ENCODE measurements around the gene ETS2. TPM values are rescaled to one million over a fixed set of nuclear protein-coding genes. Genes with fewer than 3 reads are reported as not detected.

The ETS2 gene
- total RNA-seq, 1 donor from 2014 or later, result 22.4 TPM

DNA sequence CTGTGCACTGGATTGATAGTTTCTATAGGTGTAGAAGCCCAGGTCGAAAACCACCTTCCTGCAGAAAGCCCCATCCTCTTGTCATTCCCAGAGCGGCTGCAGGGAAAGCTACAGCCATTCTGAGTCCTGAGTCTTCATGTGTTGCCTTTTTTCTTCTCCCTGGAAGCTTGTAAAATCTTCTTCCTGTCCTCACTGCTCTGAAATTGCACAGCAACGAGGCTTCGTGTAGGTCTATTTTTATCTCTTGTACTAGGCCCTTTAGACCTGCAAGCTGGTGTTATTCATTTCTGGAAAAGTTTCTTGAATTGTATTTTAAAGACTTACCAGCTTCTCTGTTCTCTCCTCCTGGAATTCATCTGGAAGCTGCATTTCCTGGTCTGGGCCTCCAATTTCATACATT is 44.2 kb upstream of the ETS2 start:
- Histone ChIP-seq H3F3A (ENCODE audit: low read depth) (peaks cover 10% of the 10 kb centered on the region), H2AFZ (replicated peaks) (no peak overlapping the region), H3K27ac (no peak overlapping the region), H3K9me3 (ENCODE audit: low read depth) (no peaks in the 10 kb centered on the region), H3K4me1 (peaks cover 10% of the 10 kb centered on the region), H3K36me3 (no peaks in the 10 kb centered on the region), H3K79me2 (ENCODE audit: low read depth) (no peaks in the 10 kb centered on the region), H4K20me1 (ENCODE audit: low read depth) (no peaks in the 10 kb centered on the region), H3K4me3 (no peak overlapping the region), H3K27me3 (peaks cover 6% of the 10 kb centered on the region), H3K4me2 (no peak overlapping the region), H3K9ac (no peak overlapping the region)
- H3K36me3 Mint-ChIP-seq, result peaks cover 1% of the 10 kb centered on the region
- H3K4me1 Mint-ChIP-seq, result peaks cover 12% of the 10 kb centered on the region
- peaks cover 13% of the 10 kb centered on the region for H3K9me3 Mint-ChIP-seq
- peak overlapping the region; percentile 50 for H3K4me3 Mint-ChIP-seq
- peaks cover 7% of the 10 kb centered on the region for H3K27me3 Mint-ChIP-seq (ENCODE audit: insufficient read depth, low read depth)
- peak overlapping the region; percentile 54 for H3K27ac Mint-ChIP-seq
- no peak for TF ChIP-seq EZH2phosphoT487 (IDR thresholded peaks at IDR 0.05)
- TF ChIP-seq EZH2 (IDR thresholded peaks at IDR 0.05), result no peak
- TF ChIP-seq, protein P1, sequence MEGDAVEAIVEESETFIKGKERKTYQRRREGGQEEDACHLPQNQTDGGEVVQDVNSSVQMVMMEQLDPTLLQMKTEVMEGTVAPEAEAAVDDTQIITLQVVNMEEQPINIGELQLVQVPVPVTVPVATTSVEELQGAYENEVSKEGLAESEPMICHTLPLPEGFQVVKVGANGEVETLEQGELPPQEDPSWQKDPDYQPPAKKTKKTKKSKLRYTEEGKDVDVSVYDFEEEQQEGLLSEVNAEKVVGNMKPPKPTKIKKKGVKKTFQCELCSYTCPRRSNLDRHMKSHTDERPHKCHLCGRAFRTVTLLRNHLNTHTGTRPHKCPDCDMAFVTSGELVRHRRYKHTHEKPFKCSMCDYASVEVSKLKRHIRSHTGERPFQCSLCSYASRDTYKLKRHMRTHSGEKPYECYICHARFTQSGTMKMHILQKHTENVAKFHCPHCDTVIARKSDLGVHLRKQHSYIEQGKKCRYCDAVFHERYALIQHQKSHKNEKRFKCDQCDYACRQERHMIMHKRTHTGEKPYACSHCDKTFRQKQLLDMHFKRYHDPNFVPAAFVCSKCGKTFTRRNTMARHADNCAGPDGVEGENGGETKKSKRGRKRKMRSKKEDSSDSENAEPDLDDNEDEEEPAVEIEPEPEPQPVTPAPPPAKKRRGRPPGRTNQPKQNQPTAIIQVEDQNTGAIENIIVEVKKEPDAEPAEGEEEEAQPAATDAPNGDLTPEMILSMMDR (IDR thresholded peaks at IDR 0.05), result no peak
- DNase-seq (ENCODE audit: low spot score), result no peak

DNA sequence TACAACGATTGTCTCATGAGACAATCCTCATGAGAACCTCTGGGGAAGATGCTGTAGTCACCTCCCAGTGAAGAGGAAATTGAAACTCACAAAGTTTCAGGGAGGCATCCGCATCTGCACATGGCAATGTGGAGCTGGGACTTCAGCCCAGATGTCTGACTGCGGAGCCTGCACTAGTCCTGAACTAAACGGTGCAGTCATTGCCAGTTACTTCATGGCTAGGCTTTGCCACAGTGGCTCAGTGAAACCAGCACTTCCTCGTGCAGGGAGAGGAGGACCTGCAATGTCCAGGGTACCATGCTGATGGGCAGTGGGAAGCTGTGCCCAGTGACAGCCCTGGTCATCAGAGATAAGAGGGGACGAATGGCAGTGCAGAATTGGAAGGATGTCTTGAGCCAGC is 40.7 kb upstream of the ETS2 start:
- H3K9ac ChIP-seq, result no peak overlapping the region
- no peaks in the 10 kb centered on the region for H3K27me3 ChIP-seq
- H3F3A ChIP-seq (ENCODE audit: low read depth), result peaks cover 7% of the 10 kb centered on the region
- Mint-ChIP-seq H3K4me3 (no peak overlapping the region), H3K36me3 (peaks cover 1% of the 10 kb centered on the region), H3K27me3 (ENCODE audit: insufficient read depth, low read depth) (peaks cover 7% of the 10 kb centered on the region), H3K4me1 (peaks cover 8% of the 10 kb centered on the region), H3K9me3 (peaks cover 13% of the 10 kb centered on the region), H3K27ac (no peak overlapping the region)
- no peaks in the 10 kb centered on the region for H3K9me3 ChIP-seq (ENCODE audit: low read depth)
- no peak overlapping the region for H2AFZ ChIP-seq (replicated peaks)
- peaks cover 13% of the 10 kb centered on the region for H3K4me1 ChIP-seq
- H3K27ac ChIP-seq, result no peak overlapping the region
- H3K4me3 ChIP-seq, result no peak overlapping the region
- no peak for DNase-seq (ENCODE audit: low spot score)
- no peaks in the 10 kb centered on the region for H3K79me2 ChIP-seq (ENCODE audit: low read depth)
- no peaks in the 10 kb centered on the region for H4K20me1 ChIP-seq (ENCODE audit: low read depth)
- H3K4me2 ChIP-seq, result no peak overlapping the region
- H3K36me3 ChIP-seq, result no peaks in the 10 kb centered on the region
- TF ChIP-seq EZH2phosphoT487 (IDR thresholded peaks at IDR 0.05) (no peak), EZH2 (IDR thresholded peaks at IDR 0.05) (no peak)

DNA sequence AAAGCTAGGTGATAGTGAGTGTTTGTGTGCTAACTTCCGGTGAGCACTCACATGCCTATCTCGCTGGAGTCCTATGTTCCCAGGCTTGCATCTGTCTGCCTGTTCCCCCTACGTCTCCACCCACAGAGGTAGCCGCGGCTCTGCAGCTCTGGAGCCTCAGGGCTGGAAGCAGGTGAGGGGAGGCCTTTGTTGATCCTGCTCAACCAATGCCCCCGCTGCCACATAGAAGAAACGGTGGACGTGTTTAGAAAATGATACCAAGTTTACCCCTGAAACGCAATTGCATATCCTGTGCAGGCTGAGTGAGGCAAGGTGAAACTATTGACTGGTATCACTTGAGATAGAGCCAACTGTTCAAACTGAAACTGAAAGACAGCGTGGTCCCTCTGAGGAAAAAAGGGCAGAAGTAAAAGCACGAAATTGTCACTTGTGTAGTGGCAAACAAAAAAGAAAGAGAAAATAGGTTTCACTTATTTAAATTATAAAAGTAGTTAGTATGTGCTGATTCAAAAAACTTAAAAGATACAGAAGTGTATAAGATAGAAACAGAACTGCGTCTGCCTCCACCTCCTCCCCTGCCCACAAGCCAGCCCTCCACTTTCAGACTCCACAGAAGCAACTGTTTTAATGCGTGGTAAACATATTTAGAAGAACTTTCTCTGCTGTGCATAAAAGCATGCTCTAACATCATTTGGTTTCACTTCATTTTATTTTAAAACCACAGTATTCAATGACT is 38.6 kb upstream of the ETS2 start:
- peaks cover 11% of the 10 kb centered on the region for H3K4me1 ChIP-seq
- H3K36me3 Mint-ChIP-seq, result peaks cover 1% of the 10 kb centered on the region
- H3K27ac Mint-ChIP-seq, result no peak overlapping the region
- no peaks in the 10 kb centered on the region for H3K36me3 ChIP-seq
- H3K9ac ChIP-seq, result no peak overlapping the region
- H3K4me2 ChIP-seq, result no peak overlapping the region
- DNase-seq (ENCODE audit: low spot score), result no peak
- H3K79me2 ChIP-seq (ENCODE audit: low read depth), result no peaks in the 10 kb centered on the region
- no peak overlapping the region for H3K4me3 Mint-ChIP-seq
- no peaks in the 10 kb centered on the region for H4K20me1 ChIP-seq (ENCODE audit: low read depth)
- no peak overlapping the region for H2AFZ ChIP-seq (replicated peaks)
- H3K27me3 Mint-ChIP-seq (ENCODE audit: insufficient read depth, low read depth), result peaks cover 5% of the 10 kb centered on the region
- H3K4me3 ChIP-seq, result no peak overlapping the region
- no peak for TF ChIP-seq EZH2phosphoT487 (IDR thresholded peaks at IDR 0.05)
- TF ChIP-seq, protein P1 (IDR thresholded peaks at IDR 0.05), result no peak
- TF ChIP-seq EZH2 (IDR thresholded peaks at IDR 0.05), result no peak
- H3K27ac ChIP-seq, result no peak overlapping the region
- no peaks in the 10 kb centered on the region for H3K9me3 ChIP-seq (ENCODE audit: low read depth)
- peaks cover 13% of the 10 kb centered on the region for H3K9me3 Mint-ChIP-seq
- no peaks in the 10 kb centered on the region for H3K4me1 Mint-ChIP-seq
- no peaks in the 10 kb centered on the region for H3F3A ChIP-seq (ENCODE audit: low read depth)
- no peaks in the 10 kb centered on the region for H3K27me3 ChIP-seq

DNA sequence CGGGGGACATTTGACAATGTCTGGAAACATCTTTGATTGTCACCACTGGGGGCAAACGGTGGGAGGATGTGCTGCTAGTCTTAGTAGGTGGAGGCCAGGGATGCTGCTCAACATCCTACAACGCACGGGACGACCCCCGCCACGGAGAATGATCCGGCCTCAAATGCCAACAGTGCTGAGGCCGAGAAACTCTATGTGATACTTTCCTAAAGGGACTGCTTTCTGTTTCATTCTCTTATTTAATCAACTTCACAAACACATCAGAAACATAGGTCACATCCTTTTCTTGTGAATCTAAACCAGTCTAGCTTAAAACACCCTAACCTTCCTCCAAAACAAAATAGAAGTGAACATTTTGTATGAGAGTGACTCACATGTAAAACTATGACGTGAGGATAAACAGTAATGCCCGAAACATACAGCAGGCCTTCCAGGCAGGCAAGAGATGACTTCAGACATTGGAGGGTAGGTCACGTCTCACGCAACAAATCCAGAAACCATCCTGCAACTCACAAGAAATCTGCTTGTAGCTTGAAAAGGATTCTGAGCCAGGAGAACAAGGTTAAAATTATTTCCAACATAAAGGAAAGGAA is 37.2 kb upstream of the ETS2 start:
- H3K9me3 ChIP-seq (ENCODE audit: low read depth), result no peaks in the 10 kb centered on the region
- H3K36me3 Mint-ChIP-seq, result peaks cover 1% of the 10 kb centered on the region
- no peak overlapping the region for H3K4me3 Mint-ChIP-seq
- TF ChIP-seq, protein P1 (IDR thresholded peaks at IDR 0.05), result no peak
- TF ChIP-seq EZH2 (IDR thresholded peaks at IDR 0.05) (no peak), EZH2phosphoT487 (IDR thresholded peaks at IDR 0.05) (no peak)
- no peak overlapping the region for H3K9ac ChIP-seq
- no peak overlapping the region for H3K27ac Mint-ChIP-seq
- H3K4me3 ChIP-seq, result no peak overlapping the region
- peaks cover 4% of the 10 kb centered on the region for H3K4me1 Mint-ChIP-seq
- no peaks in the 10 kb centered on the region for H3F3A ChIP-seq (ENCODE audit: low read depth)
- peaks cover 2% of the 10 kb centered on the region for H3K27me3 Mint-ChIP-seq (ENCODE audit: insufficient read depth, low read depth)
- H3K79me2 ChIP-seq (ENCODE audit: low read depth), result no peaks in the 10 kb centered on the region
- H3K9me3 Mint-ChIP-seq, result peaks cover 13% of the 10 kb centered on the region
- H2AFZ ChIP-seq (replicated peaks), result no peak overlapping the region
- no peaks in the 10 kb centered on the region for H4K20me1 ChIP-seq (ENCODE audit: low read depth)
- no peak overlapping the region for H3K4me2 ChIP-seq
- no peaks in the 10 kb centered on the region for H3K27me3 ChIP-seq
- DNase-seq (ENCODE audit: low spot score), result no peak
- H3K36me3 ChIP-seq, result no peaks in the 10 kb centered on the region
- peaks cover 11% of the 10 kb centered on the region for H3K4me1 ChIP-seq
- H3K27ac ChIP-seq, result no peak overlapping the region
